Natural killer cell (primary cell): Measurements from ENCODE around the gene SSRP1. TPM values are rescaled to one million over a fixed set of nuclear protein-coding genes. Genes with fewer than 3 reads are reported as not detected.
A peak's percentile ranks its signal among the peaks of the same experiment; 100 is the strongest.

Experiments
- ATAC-seq, 3 donors: fragments of 150-1000 bp in 2 of 3; fragments of 200-7000 bp in 1 of 3; cut with Tn5 transposase; 1 replicate in 1 of 3; 2 replicates in 2 of 3; pipeline ENCODE4 v1.10.0; 2021; ENCODE audit warnings: mild to moderate bottlenecking in 2 of 3, moderate library complexity in 2 of 3
- DNase-seq, 2 donors: peaks; one replicate each; pipeline versions ENCODE4 v3.0.0 to v3.0.0-alpha.2; 2013 to 2021; ENCODE audit warnings: mixed read lengths in 1 of 2
- H3K27ac ChIP-seq: one replicate; pipeline ENCODE4 v1.5.1; 2013; ENCODE audit warnings: mild to moderate bottlenecking, low read length
- H3K27me3 ChIP-seq: one replicate; pipeline ENCODE4 v1.6.1; 2013; ENCODE audit warnings: low read length; ENCODE audit not compliant: control insufficient read depth, insufficient read depth
- H3K36me3 ChIP-seq: one replicate; pipeline ENCODE4 v1.6.1; 2013; ENCODE audit warnings: low read length; ENCODE audit not compliant: control insufficient read depth, insufficient read depth
- H3K4me1 ChIP-seq: one replicate; pipeline ENCODE4 v1.6.1; 2013; ENCODE audit warnings: low read length; ENCODE audit not compliant: control insufficient read depth, insufficient read depth
- H3K4me3 ChIP-seq: one replicate; pipeline ENCODE4 v1.5.1; 2013; ENCODE audit warnings: low read length
- H3K9me3 ChIP-seq: one replicate; pipeline ENCODE4 v1.6.1; 2013; ENCODE audit warnings: low read length; ENCODE audit not compliant: control insufficient read depth, insufficient read depth
- H3K27ac Mint-ChIP-seq, 2 donors: one replicate each; pipeline ENCODE4 v1.8.0; 2022; ENCODE audit warnings: mild to moderate bottlenecking in 2 of 2, mixed read lengths in 2 of 2, moderate library complexity in 1 of 2
- H3K27me3 Mint-ChIP-seq, 2 donors: one replicate each; pipeline ENCODE4 v1.8.0; 2022; ENCODE audit warnings: low read depth in 2 of 2, mixed read lengths in 2 of 2
- H3K36me3 Mint-ChIP-seq: one replicate; pipeline ENCODE4 v1.8.0; 2022; ENCODE audit warnings: mixed read lengths
- H3K4me1 Mint-ChIP-seq, 2 donors: one replicate each; pipeline ENCODE4 v1.8.0; 2022; ENCODE audit warnings: mixed read lengths in 2 of 2
- H3K4me3 Mint-ChIP-seq: one replicate; pipeline ENCODE4 v1.8.0; 2022; ENCODE audit warnings: mild to moderate bottlenecking, moderate library complexity, mixed read lengths
- H3K9me3 Mint-ChIP-seq, 2 donors: one replicate each; pipeline ENCODE4 v1.8.0; 2022; ENCODE audit warnings: mixed read lengths in 2 of 2
- CTCF ChIP-seq: fragments of 200-600 bp; IDR thresholded peaks from one replicate; pipeline ENCODE4 v1.8.0; 2022; ENCODE audit warnings: antibody characterized with exemption
- WGBS: methylation state at CpG from one replicate; pipeline ENCODE4 v1.1.7; 2013; ENCODE audit warnings: missing lambda C conversion rate; ENCODE audit not compliant: insufficient coverage; 5-methylcytosine and 5-hydroxymethylcytosine counted together
- intact Hi-C: fragments of 100-400 bp; cut with micrococcal nuclease; formaldehyde crosslinking; loops from one replicate; pipeline ENCODE4 v1.14.2; 2022
- total RNA-seq, 4 donors: library from RNA; stranded (reverse); fragments of 120-200 nt in 1 of 4; gene quantifications; one replicate each; pipeline versions ENCODE4 v1.2.3 to v1.2.4, GENCODE V29; 2013 to 2022

The SSRP1 gene
- total RNA-seq, 3 donors from 2014 or later (not counting 1 experiment from before 2014, with no cell fraction given) = 45.5 to 50.0 (median 47.1) TPM

GRCh38 chr11:57324886-57325734 lies 10.6 kb downstream of the SSRP1 start, which contains the start of gene TNKS1BP1:
Gene TNKS1BP1 (minus strand): TSS chr11:57324952. CDS start chr11:57321885, 3,067 bp downstream.
- TF ChIP-seq CTCF = no peak
- H3K36me3 Mint-ChIP-seq = peaks cover 25% of the 10 kb centered on the region
- peak within 1 kb of the TSS; percentile 93 for H3K4me3 Mint-ChIP-seq
- 2% methylated on average over 61 of the region's 61 CpGs for WGBS
- H3K27me3 Mint-ChIP-seq = no peaks in the 10 kb centered on the region
- Histone ChIP-seq H3K27ac (peak within 1 kb of the TSS; percentile 87), H3K36me3 (peaks cover 28% of the 10 kb centered on the region), H3K4me1 (peaks cover 19% of the 10 kb centered on the region), H3K27me3 (no peaks in the 10 kb centered on the region), H3K4me3 (peak within 1 kb of the TSS; percentile 81), H3K9me3 (no peaks in the 10 kb centered on the region)
- ATAC-seq (peak; percentile 83 to 90 (median 84)), DNase-seq (peak; percentile 84 to 93)
- H3K9me3 Mint-ChIP-seq = no peaks in the 10 kb centered on the region
- intact Hi-C loops = loop anchor here (1.0 kb wide), 1 partner anchor 10 kb away; the partner anchor contains the start of gene SSRP1
- peak within 1 kb of the TSS; percentile 96 to 97 for H3K27ac Mint-ChIP-seq
- peaks cover 10 to 35% of the 10 kb centered on the region in 2 donors for H3K4me1 Mint-ChIP-seq

DNA sequence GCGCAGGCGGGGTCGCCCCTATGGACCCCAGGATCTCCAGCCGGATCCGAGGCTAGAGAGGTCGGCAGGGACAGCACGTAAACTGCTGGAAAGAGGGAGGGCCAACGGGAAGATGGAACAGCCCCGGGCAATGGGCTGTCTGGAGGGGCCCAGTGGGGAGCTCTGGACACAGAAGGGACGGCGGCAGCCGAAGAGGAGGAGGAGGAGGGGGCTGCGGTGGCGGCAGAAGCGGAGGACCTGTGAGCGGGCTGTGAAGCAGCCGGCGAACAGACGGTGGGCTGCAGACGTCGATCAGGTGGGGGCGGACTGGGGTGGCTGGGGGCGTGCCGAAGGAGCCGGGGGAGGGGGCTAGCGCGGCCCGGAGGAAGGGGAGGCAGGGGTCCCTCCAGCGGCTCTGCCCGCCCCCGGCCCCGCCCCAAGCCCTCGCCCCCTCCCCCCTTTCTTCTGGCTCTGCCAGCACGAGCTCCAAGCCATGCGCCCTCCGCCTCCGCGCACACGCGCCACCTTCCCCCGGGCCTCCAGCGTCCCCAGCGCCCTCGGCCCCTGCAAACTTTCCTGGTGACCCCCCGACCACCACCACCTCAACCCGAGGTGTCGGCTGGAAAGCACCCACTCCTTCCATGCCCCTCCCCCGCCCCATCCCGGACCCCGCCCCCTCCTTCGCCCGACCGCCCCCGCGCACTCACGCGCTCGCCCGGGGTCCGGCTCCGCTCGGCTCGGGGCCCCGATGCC lies 11.4 kb downstream of the SSRP1 start:
- Mint-ChIP-seq H3K27ac (peak overlapping the region; percentile 96 to 97), H3K9me3 (no peaks in the 10 kb centered on the region), H3K4me3 (peak overlapping the region; percentile 93), H3K36me3 (peaks cover 20% of the 10 kb centered on the region), H3K4me1 (peaks cover 10 to 35% of the 10 kb centered on the region in 2 donors), H3K27me3 (no peaks in the 10 kb centered on the region)
- Histone ChIP-seq H3K4me3 (peak overlapping the region; percentile 81), H3K36me3 (peaks cover 20% of the 10 kb centered on the region), H3K27ac (no peak overlapping the region), H3K4me1 (peaks cover 19% of the 10 kb centered on the region), H3K27me3 (no peaks in the 10 kb centered on the region), H3K9me3 (no peaks in the 10 kb centered on the region)
- 6% methylated on average over 60 of the region's 64 CpGs for WGBS
- TF ChIP-seq CTCF = no peak
- DNase-seq = no peak
- peak; percentile 37 to 62 (median 61) for ATAC-seq
- intact Hi-C loops = no loop called here

GRCh38 chr11:57323855-57324153 lies 11.9 kb downstream of the SSRP1 start:
- Mint-ChIP-seq H3K9me3 (no peaks in the 10 kb centered on the region), H3K27ac (peak overlapping the region; percentile 71 to 96), H3K4me3 (peak overlapping the region; percentile 91), H3K27me3 (no peaks in the 10 kb centered on the region), H3K36me3 (peaks cover 17% of the 10 kb centered on the region), H3K4me1 (peaks cover 10 to 35% of the 10 kb centered on the region in 2 donors)
- Histone ChIP-seq H3K9me3 (no peaks in the 10 kb centered on the region), H3K4me1 (peaks cover 19% of the 10 kb centered on the region), H3K4me3 (peak overlapping the region; percentile 19), H3K27ac (no peak overlapping the region), H3K36me3 (peaks cover 14% of the 10 kb centered on the region), H3K27me3 (no peaks in the 10 kb centered on the region)
- WGBS = 65% methylated on average over 9 of the region's 9 CpGs
- intact Hi-C loops = no loop called here
- no peak for ATAC-seq
- no peak for TF ChIP-seq CTCF
- no peak for DNase-seq
